ENCODE results near the gene SIGMAR1. TPM values are rescaled to one million over a fixed set of nuclear protein-coding genes. Genes with fewer than 3 reads are reported as not detected.

SIGMAR1 gene
- total RNA-seq, 1 experiment from 2014 or later, result 99.8 TPM

DNA sequence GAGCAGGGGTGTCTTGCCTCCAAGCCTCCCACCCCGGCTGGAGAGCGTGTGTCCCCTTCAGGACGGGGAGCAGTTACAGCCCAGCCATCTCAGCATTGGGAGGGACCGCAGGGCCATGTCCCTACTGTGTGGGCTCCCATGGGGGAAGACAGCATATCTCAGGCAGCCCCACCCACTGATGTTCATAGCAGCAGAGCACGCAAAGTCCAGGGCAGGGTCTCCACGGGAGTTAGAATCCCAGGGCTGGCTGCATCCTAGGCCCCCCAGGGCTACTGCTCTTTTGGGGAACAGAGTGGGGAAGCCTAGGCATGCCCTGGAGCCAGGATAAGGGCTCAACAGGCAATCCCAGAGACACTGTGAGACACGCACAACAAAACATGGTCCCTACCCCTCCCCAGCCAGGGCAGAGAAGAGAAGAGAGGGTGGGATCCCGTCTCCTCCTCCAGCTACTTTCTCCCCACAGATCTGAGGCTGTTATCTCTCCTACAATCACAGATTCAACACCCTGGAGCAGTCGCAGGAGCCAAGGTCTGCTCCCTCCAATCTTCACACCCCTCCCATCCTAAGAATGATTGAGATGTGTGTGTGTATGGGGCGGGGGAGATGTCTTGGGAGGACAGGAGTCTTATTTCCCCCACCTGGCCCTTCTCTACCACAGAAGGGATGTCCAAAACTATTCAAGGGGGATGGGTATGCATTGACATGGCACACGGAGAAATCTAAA, 51.5 kb downstream of the SIGMAR1 start:
- intact Hi-C loops (cut with micrococcal nuclease), result no loop called here
- H3K27me3 Mint-ChIP-seq (ENCODE audit: insufficient read depth, unreplicated experiment), result peaks cover 69% of the 10 kb centered on the region

DNA sequence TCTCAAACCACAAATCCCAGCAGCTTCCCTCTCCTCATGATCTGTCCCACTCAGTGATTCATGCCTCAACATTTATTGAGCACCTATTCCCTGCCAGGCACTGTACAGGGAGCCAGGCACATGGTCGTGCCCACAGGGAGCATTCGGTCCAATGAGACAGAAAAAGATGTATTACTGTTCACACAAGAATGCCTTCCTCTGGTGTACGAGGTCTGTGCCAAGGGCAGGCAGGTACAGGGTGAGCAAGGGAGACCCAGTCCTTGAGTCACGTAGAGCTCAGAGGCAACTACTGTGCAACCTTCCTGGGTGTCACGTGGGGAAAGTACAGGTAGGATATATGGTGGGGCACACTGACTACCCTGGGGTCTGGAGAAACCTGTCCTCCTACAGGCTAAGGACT, 52.6 kb downstream of the SIGMAR1 start:
- no peak for DNase-seq (ENCODE audit: unreplicated experiment)
- no peaks in the 10 kb centered on the region for H3K9me3 Mint-ChIP-seq (ENCODE audit: unreplicated experiment)
- intact Hi-C loops (cut with micrococcal nuclease), result no loop called here
- H3K27me3 Mint-ChIP-seq (ENCODE audit: insufficient read depth, unreplicated experiment), result peaks cover 66% of the 10 kb centered on the region
- TF ChIP-seq, protein P1, sequence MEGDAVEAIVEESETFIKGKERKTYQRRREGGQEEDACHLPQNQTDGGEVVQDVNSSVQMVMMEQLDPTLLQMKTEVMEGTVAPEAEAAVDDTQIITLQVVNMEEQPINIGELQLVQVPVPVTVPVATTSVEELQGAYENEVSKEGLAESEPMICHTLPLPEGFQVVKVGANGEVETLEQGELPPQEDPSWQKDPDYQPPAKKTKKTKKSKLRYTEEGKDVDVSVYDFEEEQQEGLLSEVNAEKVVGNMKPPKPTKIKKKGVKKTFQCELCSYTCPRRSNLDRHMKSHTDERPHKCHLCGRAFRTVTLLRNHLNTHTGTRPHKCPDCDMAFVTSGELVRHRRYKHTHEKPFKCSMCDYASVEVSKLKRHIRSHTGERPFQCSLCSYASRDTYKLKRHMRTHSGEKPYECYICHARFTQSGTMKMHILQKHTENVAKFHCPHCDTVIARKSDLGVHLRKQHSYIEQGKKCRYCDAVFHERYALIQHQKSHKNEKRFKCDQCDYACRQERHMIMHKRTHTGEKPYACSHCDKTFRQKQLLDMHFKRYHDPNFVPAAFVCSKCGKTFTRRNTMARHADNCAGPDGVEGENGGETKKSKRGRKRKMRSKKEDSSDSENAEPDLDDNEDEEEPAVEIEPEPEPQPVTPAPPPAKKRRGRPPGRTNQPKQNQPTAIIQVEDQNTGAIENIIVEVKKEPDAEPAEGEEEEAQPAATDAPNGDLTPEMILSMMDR (IDR thresholded peaks at IDR 0.05; ENCODE audit: unreplicated experiment), result no peak
- CTCF ChIA-PET, result interaction anchor here (0.6 to 1.4 kb wide), 6 partner anchors 19 to 181 kb away, joined by 3 to 4 read pairs (median 4); no protein-coding TSS in a partner anchor
- no peak overlapping the region for H3K4me3 Mint-ChIP-seq (ENCODE audit: unreplicated experiment)
- H3K27ac Mint-ChIP-seq (ENCODE audit: low read depth, unreplicated experiment), result no peak overlapping the region
- no peaks in the 10 kb centered on the region for H3K36me3 Mint-ChIP-seq (ENCODE audit: insufficient read depth, unreplicated experiment)
- H3K4me1 Mint-ChIP-seq (ENCODE audit: insufficient read depth, unreplicated experiment), result peaks cover 6% of the 10 kb centered on the region
- POLR2A ChIA-PET, result no interaction called here
- no TSS peak for BruUV-seq (replicated peaks)

More for the DNA sequence above, 51.5 kb downstream of the SIGMAR1 start:
- TF ChIP-seq, protein P1 (IDR thresholded peaks at IDR 0.05; ENCODE audit: unreplicated experiment), result no peak
- DNase-seq (ENCODE audit: unreplicated experiment), result no peak
- Mint-ChIP-seq H3K4me3 (ENCODE audit: unreplicated experiment) (no peak overlapping the region), H3K9me3 (ENCODE audit: unreplicated experiment) (no peaks in the 10 kb centered on the region), H3K27ac (ENCODE audit: low read depth, unreplicated experiment) (no peak overlapping the region), H3K4me1 (ENCODE audit: insufficient read depth, unreplicated experiment) (peaks cover 6% of the 10 kb centered on the region), H3K36me3 (ENCODE audit: insufficient read depth, unreplicated experiment) (no peaks in the 10 kb centered on the region)
- ChIA-PET POLR2A (no interaction called here), CTCF (interaction anchor here (0.9 to 1.3 kb wide), 3 partner anchors 40 to 182 kb away, joined by 3 to 4 read pairs (median 3); no protein-coding TSS in a partner anchor)
- BruUV-seq (replicated peaks), result no TSS peak

Other genes starting within 250 kb of the SIGMAR1 start
- gene FAM219A, start 179.2 kb downstream of the SIGMAR1 start, total RNA-seq (2022), result 19.3 and 20.3 TPM in 2 replicates
- not detected in 2 replicates for gene DNAI1, start 179.0 kb downstream of the SIGMAR1 start, total RNA-seq (2022)
- not detected in 2 replicates for gene ENHO, start 114.8 kb downstream of the SIGMAR1 start, total RNA-seq (2022)
- gene CNTFR, start 48.1 kb downstream of the SIGMAR1 start, total RNA-seq (2022), result not detected in 2 replicates
- gene RPP25L, start 25.7 kb downstream of the SIGMAR1 start, total RNA-seq (2022), result 41.6 and 42.8 TPM in 2 replicates
- 88.5 and 92.4 TPM in 2 replicates for gene DCTN3, start 17.3 kb downstream of the SIGMAR1 start, total RNA-seq (2022)
- not detected in 2 replicates for gene ARID3C, start 8.7 kb downstream of the SIGMAR1 start, total RNA-seq (2022)
- gene GALT, start 8.9 kb upstream of the SIGMAR1 start, total RNA-seq (2022), result 21.3 and 26.8 TPM in 2 replicates
- gene IL11RA, start 14.4 kb upstream of the SIGMAR1 start, total RNA-seq (2022), result 4.0 and 8.0 TPM in 2 replicates
- 0.49 TPM in 1 of 2 replicates, not detected in the other for gene CCL27, start 24.9 kb upstream of the SIGMAR1 start, total RNA-seq (2022)
- gene CCL19, start 53.5 kb upstream of the SIGMAR1 start, total RNA-seq (2022), result not detected in 2 replicates
- not detected in 2 replicates for gene CCL21, start 72.3 kb upstream of the SIGMAR1 start, total RNA-seq (2022)